Naive thymus-derived CD8-positive, alpha-beta T cell (primary cell): ENCODE data around the gene SLC5A2. TPM values are rescaled to one million over a fixed set of nuclear protein-coding genes. Genes with fewer than 3 reads are reported as not detected.
"Not testable (repeated sequence)": the region's sequence is repeated elsewhere in the genome, so short reads cannot be mapped to it uniquely, and the experiment has no call there.

Experiments
- ATAC-seq, 2 donors: fragments of 150-1000 bp; cut with Tn5 transposase in 1 of 2; sonication (Bioruptor Pico), chemical (Tn5 transposase) in 1 of 2; 1 replicate in 1 of 2; 2 replicates in 1 of 2; pipeline ENCODE4 v1.10.0; 2021; ENCODE audit warnings: mild to moderate bottlenecking in 2 of 2, moderate library complexity in 2 of 2
- POLR2A ChIA-PET: fragments of 350-600 bp; sonication (Branson Sonifier 250); formaldehyde crosslinking; loops from one replicate; lab custom pipeline; 2021; ENCODE audit warnings: antibody characterized with exemption; lab: Charles Lee
- DNase-seq, 10 donors: peaks; one replicate each; pipeline versions ENCODE4 v3.0.0 to v3.0.0-alpha.2; 2020 to 2022
- H3K27ac Mint-ChIP-seq, 10 donors: one replicate each; pipeline ENCODE4 v1.8.0; 2020 to 2022; ENCODE audit warnings: mild to moderate bottlenecking in 10 of 10, mixed read lengths in 10 of 10, moderate library complexity in 4 of 10, inconsistent platforms in 1 of 10
- H3K27me3 Mint-ChIP-seq, 5 donors: one replicate each; pipeline ENCODE4 v1.8.0; 2021 to 2022; ENCODE audit warnings: mixed read lengths in 5 of 5
- H3K36me3 Mint-ChIP-seq, 3 donors: one replicate each; pipeline ENCODE4 v1.8.0; 2020 to 2022; ENCODE audit warnings: mixed read lengths in 3 of 3, mild to moderate bottlenecking in 2 of 3, inconsistent platforms in 1 of 3
- H3K4me1 Mint-ChIP-seq, 4 donors: one replicate each; pipeline ENCODE4 v1.8.0; 2021 to 2022; ENCODE audit warnings: mixed read lengths in 4 of 4
- H3K4me3 Mint-ChIP-seq, 10 donors: one replicate each; pipeline ENCODE4 v1.8.0; 2020 to 2022; ENCODE audit warnings: mild to moderate bottlenecking in 10 of 10, mixed read lengths in 10 of 10, moderate library complexity in 6 of 10, inconsistent platforms in 1 of 10
- H3K9me3 Mint-ChIP-seq, 9 donors: one replicate each; pipeline ENCODE4 v1.8.0; 2020 to 2022; ENCODE audit warnings: mixed read lengths in 9 of 9, mild to moderate bottlenecking in 3 of 9, inconsistent platforms in 1 of 9, moderate library complexity in 1 of 9
- polyA plus RNA-seq, 3 donors: library from polyadenylated mRNA; unstranded; fragments of 300-500 nt; fragmentation: Illumina TruSeq; gene quantifications; one replicate each; pipeline ENCODE4 v1.2.3, GENCODE V29; 2021
- total RNA-seq, 8 experiments: library from RNA in 2 of 8; stranded (reverse) in 2 of 8; gene quantifications; one replicate each; pipeline ENCODE4 v1.2.3 and lab custom pipeline; 2021 to 2026

SLC5A2 gene
- total and polyA plus RNA-seq, 5 experiments from 2014 or later = 2.3 to 4.7 (median 2.5) TPM

DNA sequence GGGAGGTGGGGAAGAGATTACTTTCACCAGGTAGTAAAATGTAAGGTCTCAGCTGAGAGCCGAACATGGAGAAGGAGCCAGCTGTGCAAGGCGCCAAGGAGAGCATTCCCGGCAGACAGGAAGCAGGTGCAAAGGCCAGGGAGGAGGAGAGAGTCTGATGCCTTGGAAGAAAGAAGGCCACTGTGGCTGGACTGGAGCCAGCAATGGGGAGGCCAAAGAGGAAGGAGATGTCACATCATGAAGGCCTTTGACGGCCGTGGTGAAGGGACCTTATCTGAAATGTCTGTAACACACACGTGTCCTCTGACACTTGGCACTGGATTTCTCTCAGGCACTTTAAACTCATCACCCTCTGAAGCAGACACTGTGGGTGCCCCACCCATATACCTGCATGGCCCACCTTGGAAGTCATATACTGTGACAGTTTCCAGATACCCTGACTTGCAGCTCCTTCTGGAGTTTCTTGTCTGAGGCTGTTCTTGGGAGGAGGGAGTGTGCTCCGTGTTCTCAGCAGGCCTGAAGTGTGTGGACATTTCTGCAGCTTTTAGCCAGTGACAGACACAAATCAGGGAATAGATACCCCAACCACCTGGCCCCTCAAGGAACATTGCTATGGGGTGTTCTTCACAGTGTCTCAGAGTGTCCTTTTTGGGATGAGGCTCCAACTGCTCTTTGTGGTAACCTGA lies 1.9 kb upstream of the SLC5A2 start:
- ATAC-seq = no peak
- Mint-ChIP-seq H3K27ac (peak overlapping the region in 1 of 10 donors; percentile 14), H3K27me3 (no peaks in the 10 kb centered on the region), H3K4me1 (peaks cover 3 to 22% (median 17%) of the 10 kb centered on the region in 4 donors), H3K4me3 (no peak overlapping the region), H3K36me3 (no peaks in the 10 kb centered on the region), H3K9me3 (no peaks in the 10 kb centered on the region)
- no peak for DNase-seq
- POLR2A ChIA-PET = no interaction called here

DNA sequence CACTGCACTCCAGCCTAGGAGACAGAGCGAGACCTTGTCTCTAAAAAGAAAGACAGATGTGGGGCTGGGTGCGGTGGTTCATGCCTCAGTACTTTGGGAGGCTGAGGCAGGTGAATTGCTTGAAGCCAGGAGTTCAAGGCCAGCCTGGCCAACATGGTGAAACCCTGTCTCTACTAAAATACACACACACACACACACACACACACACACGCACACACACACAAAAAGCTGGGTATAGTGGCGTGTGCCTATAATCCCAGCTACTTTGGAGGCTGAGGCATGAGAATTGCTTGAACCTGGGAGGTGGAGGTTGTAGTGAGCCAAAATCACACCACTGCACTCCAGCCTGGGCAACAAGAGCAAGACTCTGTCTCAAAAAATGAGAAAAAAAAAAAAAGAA lies 1.1 kb downstream of the SLC5A2 start:
- H3K36me3 Mint-ChIP-seq, H3K27ac Mint-ChIP-seq, DNase-seq, POLR2A ChIA-PET, H3K27me3 Mint-ChIP-seq, H3K9me3 Mint-ChIP-seq, ATAC-seq: not testable (repeated sequence)
- H3K4me1 Mint-ChIP-seq = peaks cover 4 to 22% (median 16%) of the 10 kb centered on the region in 4 donors
- H3K4me3 Mint-ChIP-seq = peak overlapping the region in 1 of 10 donors; percentile 56

- POLR2A ChIA-PET = interaction anchor here (1.4 to 6.1 kb wide), 2 partner anchors 7 to 24 kb away, joined by 4 to 67 read pairs; no protein-coding TSS in a partner anchor
- Mint-ChIP-seq H3K27ac (no peak overlapping the region), H3K36me3 (no peaks in the 10 kb centered on the region), H3K9me3 (no peaks in the 10 kb centered on the region), H3K4me1 (peaks cover 4 to 22% (median 16%) of the 10 kb centered on the region in 4 donors), H3K4me3 (no peak overlapping the region), H3K27me3 (no peaks in the 10 kb centered on the region)
- DNase-seq = no peak
- ATAC-seq = no peak
Measured at GRCh38 chr16:31484491-31485171, 1.7 kb downstream of the SLC5A2 start.

GRCh38 chr16:31485571-31485970 lies 2.6 kb downstream of the SLC5A2 start:
- H3K4me3 Mint-ChIP-seq = peak overlapping the region in 7 of 10 donors; percentile 10 to 95 (median 67)
- no peaks in the 10 kb centered on the region for H3K9me3 Mint-ChIP-seq
- H3K27ac Mint-ChIP-seq = peak overlapping the region in 2 of 10 donors; percentile 52 to 55
- POLR2A ChIA-PET = interaction anchor here (0.9 to 6.1 kb wide), 3 partner anchors 8 to 25 kb away, joined by 3 to 67 read pairs (median 4); no protein-coding TSS in a partner anchor
- DNase-seq (no peak), ATAC-seq (no peak)
- peaks cover 4 to 22% (median 18%) of the 10 kb centered on the region in 4 donors for H3K4me1 Mint-ChIP-seq
- H3K36me3 Mint-ChIP-seq = no peaks in the 10 kb centered on the region
- no peaks in the 10 kb centered on the region for H3K27me3 Mint-ChIP-seq

DNA sequence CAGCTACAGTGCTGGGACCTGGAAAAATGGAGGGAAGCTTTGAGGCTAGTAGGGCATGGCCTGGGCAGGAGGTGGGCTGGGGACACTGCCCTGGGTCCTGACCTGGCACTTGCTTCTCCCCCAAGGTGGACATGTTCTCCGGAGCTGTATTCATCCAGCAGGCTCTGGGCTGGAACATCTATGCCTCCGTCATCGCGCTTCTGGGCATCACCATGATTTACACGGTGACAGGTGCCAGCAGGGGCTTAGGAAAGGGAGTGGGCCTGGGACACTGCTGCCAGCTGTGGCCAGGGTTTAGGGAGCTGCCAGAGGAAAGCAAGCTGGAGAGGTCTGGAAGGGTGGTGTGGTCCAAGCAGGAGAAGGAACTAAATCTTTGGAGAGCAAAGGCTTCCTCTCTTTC lies 3.1 kb downstream of the SLC5A2 start:
- Mint-ChIP-seq H3K27ac (peak overlapping the region in 3 of 10 donors; percentile 37 to 55 (median 52)), H3K4me3 (peak overlapping the region; percentile 19 to 95 (median 91)), H3K9me3 (no peaks in the 10 kb centered on the region), H3K27me3 (no peaks in the 10 kb centered on the region), H3K4me1 (peaks cover 2 to 22% (median 18%) of the 10 kb centered on the region in 4 donors), H3K36me3 (peaks cover 0 to 3% (median 0%) of the 10 kb centered on the region in 3 donors)
- POLR2A ChIA-PET = interaction anchor here (0.9 to 6.1 kb wide), 5 partner anchors 8 to 26 kb away, joined by 3 to 67 read pairs (median 15); partner anchors contain the start of gene RUSF1
- ATAC-seq (no peak), DNase-seq (no peak)

- peak overlapping the region; percentile 31 to 90 (median 86) for H3K27ac Mint-ChIP-seq
- no peaks in the 10 kb centered on the region for H3K9me3 Mint-ChIP-seq
- peak overlapping the region; percentile 88 to 95 (median 92) for H3K4me3 Mint-ChIP-seq
- H3K27me3 Mint-ChIP-seq = no peaks in the 10 kb centered on the region
- POLR2A ChIA-PET = interaction anchor here (0.5 to 6.1 kb wide), 12 partner anchors 9 to 610 kb away, joined by 3 to 67 read pairs (median 6); partner anchors contain the start of genes ARMC5, FUS and RUSF1
- peaks cover 0 to 7% (median 1%) of the 10 kb centered on the region in 3 donors for H3K36me3 Mint-ChIP-seq
- H3K4me1 Mint-ChIP-seq = peaks cover 2 to 22% (median 18%) of the 10 kb centered on the region in 4 donors
- peak in 1 of 2 donors; percentile 20 for ATAC-seq
- DNase-seq = peak in 1 of 10 donors; percentile 23
Measured at GRCh38 chr16:31487071-31487719, 4.3 kb downstream of the SLC5A2 start.

- DNase-seq = peak; percentile 53 to 88 (median 76)
- no peaks in the 10 kb centered on the region for H3K9me3 Mint-ChIP-seq
- peaks cover 2 to 24% (median 18%) of the 10 kb centered on the region in 4 donors for H3K4me1 Mint-ChIP-seq
- H3K27me3 Mint-ChIP-seq = no peaks in the 10 kb centered on the region
- peaks cover 0 to 11% (median 4%) of the 10 kb centered on the region in 3 donors for H3K36me3 Mint-ChIP-seq
- peak overlapping the region; percentile 88 to 95 (median 92) for H3K4me3 Mint-ChIP-seq
- ATAC-seq = peak; percentile 88 to 90
- H3K27ac Mint-ChIP-seq = peak overlapping the region; percentile 46 to 90 (median 86)
- POLR2A ChIA-PET = interaction anchor here (0.5 to 6.1 kb wide), 17 partner anchors 10 to 611 kb away, joined by 3 to 67 read pairs (median 4); partner anchors contain the start of genes ARMC5, FUS and RUSF1
Measured at GRCh38 chr16:31487720-31488467, 5.0 kb downstream of the SLC5A2 start.

DNA sequence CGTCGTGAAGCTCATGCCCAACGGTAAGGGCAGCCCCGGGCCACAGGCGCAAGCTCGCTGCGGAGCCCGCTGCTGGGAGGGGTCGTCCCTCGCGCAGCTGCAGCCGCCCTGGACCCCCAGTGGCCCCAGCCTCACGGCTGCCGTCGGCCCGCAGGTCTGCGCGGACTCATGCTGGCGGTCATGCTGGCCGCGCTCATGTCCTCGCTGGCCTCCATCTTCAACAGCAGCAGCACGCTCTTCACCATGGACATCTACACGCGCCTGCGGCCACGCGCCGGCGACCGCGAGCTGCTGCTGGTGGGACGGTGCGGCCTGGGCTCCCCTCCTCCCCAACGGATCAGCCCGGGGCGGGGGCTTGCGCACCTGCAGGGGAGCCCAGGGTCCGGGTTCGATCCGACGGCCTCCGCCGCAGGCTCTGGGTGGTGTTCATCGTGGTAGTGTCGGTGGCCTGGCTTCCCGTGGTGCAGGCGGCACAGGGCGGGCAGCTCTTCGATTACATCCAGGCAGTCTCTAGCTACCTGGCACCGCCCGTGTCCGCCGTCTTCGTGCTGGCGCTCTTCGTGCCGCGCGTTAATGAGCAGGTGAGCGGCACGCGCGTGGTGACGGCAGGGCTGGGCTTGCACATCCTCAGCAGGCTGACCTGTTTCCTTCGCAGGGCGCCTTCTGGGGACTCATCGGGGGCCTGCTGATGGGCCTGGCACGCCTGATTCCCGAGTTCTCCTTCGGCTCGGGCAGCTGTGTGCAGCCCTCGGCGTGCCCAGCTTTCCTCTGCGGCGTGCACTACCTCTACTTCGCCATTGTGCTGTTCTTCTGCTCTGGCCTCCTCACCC lies 5.8 kb downstream of the SLC5A2 start:
- H3K27ac Mint-ChIP-seq = peak overlapping the region in 5 of 10 donors; percentile 38 to 90 (median 71)
- H3K4me3 Mint-ChIP-seq = peak overlapping the region; percentile 61 to 95 (median 92)
- ATAC-seq (no peak), DNase-seq (peak in 1 of 10 donors; percentile 8)
- H3K4me1 Mint-ChIP-seq = peaks cover 5 to 24% (median 18%) of the 10 kb centered on the region in 4 donors
- POLR2A ChIA-PET = interaction anchor here (0.8 to 6.1 kb wide), 14 partner anchors 9 to 381 kb away, joined by 3 to 67 read pairs (median 4); partner anchors contain the start of genes ARMC5 and RUSF1
- no peaks in the 10 kb centered on the region for H3K9me3 Mint-ChIP-seq
- no peaks in the 10 kb centered on the region for H3K27me3 Mint-ChIP-seq
- H3K36me3 Mint-ChIP-seq = peaks cover 0 to 19% (median 10%) of the 10 kb centered on the region in 3 donors

GRCh38 chr16:31489298-31489564 lies 6.3 kb downstream of the SLC5A2 start:
- ATAC-seq (no peak), DNase-seq (no peak)
- peak overlapping the region in 7 of 10 donors; percentile 38 to 87 (median 61) for H3K27ac Mint-ChIP-seq
- peaks cover 5 to 24% (median 18%) of the 10 kb centered on the region in 4 donors for H3K4me1 Mint-ChIP-seq
- peak overlapping the region in 8 of 10 donors; percentile 6 to 77 (median 59) for H3K4me3 Mint-ChIP-seq
- POLR2A ChIA-PET = interaction anchor here (1.0 to 6.1 kb wide), 7 partner anchors 9 to 379 kb away, joined by 3 to 67 read pairs (median 10); partner anchors contain the start of genes ARMC5 and RUSF1
- peaks cover 0 to 24% (median 10%) of the 10 kb centered on the region in 3 donors for H3K36me3 Mint-ChIP-seq
- H3K9me3 Mint-ChIP-seq = no peaks in the 10 kb centered on the region
- H3K27me3 Mint-ChIP-seq = no peaks in the 10 kb centered on the region

DNA sequence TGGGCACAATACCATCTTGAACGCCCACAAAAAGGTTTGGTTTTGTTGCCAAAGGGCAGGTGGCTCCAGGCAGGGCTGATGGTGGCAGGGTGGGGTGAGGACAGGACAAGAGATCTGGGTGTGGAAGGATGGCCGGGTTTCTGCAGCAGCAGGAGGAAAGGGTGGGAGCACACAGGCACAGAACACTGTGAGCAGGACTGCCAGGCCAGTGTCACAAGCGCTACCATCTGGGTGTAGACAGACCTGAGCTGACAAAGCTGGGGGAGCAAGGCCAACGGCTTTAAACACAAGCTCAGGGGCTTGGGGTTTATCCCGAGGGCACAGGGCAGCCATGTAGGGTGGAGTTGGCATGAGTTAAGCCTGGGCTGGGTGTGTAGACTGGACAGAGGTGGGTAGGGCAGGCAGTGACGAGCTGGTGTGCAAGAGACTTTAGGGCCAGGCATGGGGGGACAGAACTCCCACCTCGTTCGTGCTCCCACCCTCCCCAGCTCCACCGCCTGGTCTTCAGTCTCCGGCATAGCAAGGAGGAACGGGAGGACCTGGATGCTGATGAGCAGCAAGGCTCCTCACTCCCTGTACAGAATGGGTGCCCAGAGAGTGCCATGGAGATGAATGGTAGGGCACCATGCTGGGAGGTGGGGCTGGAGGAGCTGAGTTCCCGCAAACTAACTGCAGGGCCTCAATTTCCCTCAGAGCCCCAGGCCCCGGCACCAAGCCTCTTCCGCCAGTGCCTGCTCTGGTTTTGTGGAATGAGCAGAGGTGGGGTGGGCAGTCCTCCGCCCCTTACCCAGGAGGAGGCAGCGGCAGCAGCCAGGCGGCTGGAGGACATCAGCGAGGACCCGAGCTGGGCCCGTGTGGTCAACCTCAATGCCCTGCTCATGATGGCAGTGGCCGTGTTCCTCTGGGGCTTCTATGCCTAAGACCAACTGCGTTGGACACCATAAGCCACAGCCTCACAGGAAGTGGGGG lies 7.0 kb downstream of the SLC5A2 start:
- ATAC-seq = no peak
- Mint-ChIP-seq H3K27ac (peak overlapping the region; percentile 24 to 87 (median 61)), H3K9me3 (no peaks in the 10 kb centered on the region), H3K4me1 (peaks cover 5 to 24% (median 18%) of the 10 kb centered on the region in 4 donors), H3K27me3 (no peaks in the 10 kb centered on the region), H3K4me3 (peak overlapping the region in 9 of 10 donors; percentile 2 to 83 (median 52)), H3K36me3 (peaks cover 0 to 26% (median 10%) of the 10 kb centered on the region in 3 donors)
- no peak for DNase-seq
- POLR2A ChIA-PET = interaction anchor here (1.6 to 6.1 kb wide), 5 partner anchors 8 to 31 kb away, joined by 4 to 67 read pairs (median 10); partner anchors contain the start of genes ARMC5 and RUSF1
